SW 1271 (cell line): Measurements from ENCODE around the gene RIOK2.
"Not testable (repeated sequence)": the region's sequence is repeated elsewhere in the genome, so short reads cannot be mapped to it uniquely, and the experiment has no call there.

Experiments used
- DNase-seq, 2 experiments: peaks; one replicate each; lab custom pipeline; 2025; lab: John Stamatoyannopoulos, UW

Gene RIOK2

DNA sequence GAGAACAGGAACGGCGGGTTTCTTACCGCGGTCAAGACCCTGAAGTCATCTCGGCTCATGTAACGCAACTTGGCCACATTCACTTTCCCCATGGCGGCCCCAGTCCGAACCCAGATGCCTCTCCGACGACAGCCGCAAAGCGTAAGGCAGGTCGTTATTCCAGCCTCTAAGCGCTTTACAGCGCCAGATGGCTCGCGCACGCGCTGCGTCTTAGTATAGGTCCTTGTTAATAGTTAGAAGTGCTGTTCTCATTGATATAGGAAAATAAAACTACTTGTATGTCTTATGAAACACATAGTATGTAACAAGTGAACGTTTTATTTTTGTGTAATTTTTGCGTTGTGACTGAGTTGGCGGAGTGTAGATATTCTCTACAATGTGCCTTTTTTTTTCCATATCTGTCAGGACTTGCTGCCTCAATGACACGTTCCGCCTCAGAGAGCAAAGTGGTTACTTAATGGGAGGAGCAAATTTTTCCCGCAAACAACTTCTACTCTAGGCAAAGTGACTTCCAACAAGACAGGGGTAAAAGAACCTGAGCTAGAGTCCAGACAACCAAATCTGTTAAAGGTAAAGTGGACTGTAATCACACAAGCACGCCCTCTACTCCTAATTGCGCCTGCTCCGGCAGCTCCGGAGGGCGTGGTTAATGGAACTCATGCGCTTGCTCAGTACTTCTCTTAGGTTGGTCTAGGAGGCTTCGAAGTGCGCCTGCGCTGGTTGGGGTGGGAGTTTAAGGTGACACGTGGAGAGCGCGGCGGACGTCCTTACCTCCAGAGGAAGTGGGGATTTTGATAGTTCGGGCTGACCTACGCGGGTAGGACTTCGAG lies at the start of gene RIOK2:
TSS of gene RIOK2 (minus strand) at position 148 of the 830 bp plus-strand sequence. CDS start at position 92, 56 bp downstream.
- DNase-seq, result peak; percentile 95 to 99

DNA sequence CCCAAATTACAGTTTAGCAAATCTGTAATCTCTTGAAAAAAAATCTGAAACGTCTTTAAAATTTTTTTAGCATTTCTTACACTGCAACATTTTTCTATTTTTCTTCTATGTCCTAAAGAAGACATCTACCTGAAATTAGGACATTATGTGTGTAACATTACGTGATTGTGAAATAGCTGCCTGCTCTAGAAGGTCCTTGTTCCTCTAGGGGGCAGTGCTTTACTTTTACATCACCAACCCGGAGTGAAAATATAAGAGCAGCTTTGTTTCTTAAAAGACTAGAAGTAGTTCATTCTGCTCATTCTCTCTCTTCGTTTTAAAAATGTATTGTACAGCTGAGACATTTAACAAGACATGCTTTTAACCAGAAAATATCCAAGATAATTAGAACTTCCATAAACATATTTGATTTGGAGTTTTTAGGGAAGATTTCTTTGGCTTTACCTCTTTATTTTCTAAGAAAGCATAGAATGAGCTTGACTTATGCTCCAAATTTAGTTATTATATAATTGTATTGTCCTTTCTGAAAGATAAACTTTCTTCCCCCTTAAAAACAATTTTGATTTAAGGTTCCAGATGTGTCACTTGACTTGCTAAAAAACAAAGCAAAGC lies 48.1 kb upstream of the RIOK2 start:
- peak; percentile 34 to 88 for DNase-seq

DNA sequence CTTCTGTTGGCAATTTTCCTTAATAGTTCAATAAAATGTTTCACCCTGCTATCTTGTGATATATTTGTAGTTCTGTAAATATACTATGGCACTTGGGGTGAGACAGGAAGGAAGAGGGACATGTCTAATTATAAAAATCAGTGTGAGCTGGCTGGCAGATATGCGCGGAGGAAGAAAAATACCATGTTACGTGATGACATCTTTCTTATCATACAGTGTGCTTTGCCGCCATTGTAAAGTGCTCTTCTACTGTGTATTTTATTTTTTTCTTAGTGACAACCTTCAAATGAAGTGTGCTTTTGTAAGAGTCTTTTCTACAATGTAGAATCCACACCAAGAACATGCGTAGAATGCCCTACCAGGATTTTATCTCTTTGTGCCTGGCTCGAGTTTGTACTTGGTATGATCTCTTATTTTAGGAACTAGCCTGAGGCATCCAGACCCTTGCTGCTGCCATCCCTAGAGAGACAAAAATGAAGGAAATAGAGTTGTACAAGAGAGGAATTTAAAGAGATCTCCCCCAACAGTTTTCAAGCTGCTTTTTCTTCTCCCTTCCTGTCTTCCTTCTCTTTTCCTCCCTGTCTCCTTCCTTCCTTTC lies 46.7 kb upstream of the RIOK2 start:
- DNase-seq, result no peak

DNA sequence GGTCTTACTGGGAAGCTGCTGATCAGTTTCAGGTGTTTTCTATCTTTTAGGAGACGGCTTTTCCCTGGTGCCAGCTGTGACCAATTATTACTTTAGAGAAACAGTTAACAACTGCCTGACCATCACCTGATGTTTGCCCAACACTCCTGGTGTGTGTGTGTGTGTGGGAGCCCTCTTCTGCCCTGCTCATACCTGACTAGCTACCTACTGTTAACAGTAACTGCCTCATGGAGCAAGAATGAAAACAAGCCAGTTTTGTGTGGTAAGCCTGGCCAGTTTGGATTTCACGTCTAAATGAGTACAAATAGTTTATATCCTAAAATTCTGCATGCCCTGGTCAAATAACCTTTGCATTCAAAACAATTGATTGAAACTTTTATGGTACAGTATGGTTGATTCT lies 46.1 kb upstream of the RIOK2 start:
- DNase-seq, result no peak

DNA sequence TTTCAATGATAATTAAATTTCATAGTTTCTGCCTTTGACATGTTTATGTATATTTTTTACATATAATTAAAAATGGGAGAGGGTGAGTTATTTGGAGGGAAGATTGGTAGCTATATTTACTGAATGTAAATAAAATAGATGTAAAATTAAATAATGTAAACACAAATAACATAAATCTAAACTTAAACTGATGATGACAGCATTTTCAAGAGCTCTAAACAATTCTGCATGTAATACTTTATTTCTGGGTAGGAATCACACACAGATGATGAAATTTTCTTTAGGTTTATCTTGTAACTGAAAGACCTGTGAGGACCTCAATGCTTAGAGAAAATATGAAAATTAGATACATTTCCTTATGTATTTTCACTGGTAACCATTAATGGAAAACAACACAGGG lies 42.2 kb upstream of the RIOK2 start:
- DNase-seq, result no peak

DNA sequence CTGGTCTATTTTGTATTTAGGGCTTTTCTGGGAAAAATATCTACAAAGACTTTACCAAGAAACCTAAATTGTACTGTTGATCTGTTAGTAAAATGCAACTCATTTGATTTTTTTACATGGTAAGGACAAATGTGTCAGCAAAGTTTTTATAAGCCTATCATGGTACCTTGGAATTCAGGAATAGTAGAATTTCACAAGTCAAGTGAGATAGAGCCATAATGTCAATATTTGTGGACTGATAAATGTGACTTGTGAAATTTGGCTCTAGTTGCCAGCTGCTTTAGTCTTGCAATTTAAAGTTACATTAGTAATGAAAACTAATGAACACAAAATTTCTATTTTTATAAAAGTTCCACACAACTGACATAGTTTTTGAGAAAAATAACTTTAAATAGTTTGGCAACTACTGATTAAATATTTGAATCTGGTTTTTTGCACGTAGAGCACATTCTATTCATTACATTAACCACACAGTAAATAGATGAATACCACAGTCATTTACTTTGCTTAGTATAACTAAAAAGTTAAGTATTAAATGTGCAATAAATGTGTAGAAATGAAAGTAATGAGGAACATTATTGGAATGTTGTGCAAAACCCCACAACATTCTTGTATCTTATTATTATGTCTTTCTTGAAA lies 41.2 kb upstream of the RIOK2 start:
- DNase-seq, result no peak

DNA sequence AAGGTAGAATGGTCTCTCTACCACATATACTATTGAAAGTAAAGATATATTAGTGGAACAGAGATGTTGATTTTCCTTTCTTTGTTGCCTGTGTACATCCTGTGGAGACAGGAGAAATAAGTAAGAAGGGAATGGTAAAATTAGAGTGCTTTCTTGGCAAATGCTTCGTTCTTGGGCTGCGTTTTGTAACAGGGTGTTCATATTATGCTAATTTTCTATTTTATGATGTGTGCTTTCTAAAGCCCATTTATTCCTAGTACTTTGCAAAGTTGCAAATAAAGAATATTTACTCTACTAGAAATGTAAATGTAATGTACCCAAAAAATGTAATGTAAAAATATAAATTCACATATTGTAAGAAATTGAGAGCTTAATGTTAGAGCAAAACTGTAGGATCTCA lies 40.5 kb upstream of the RIOK2 start:
- DNase-seq, result no peak

DNA sequence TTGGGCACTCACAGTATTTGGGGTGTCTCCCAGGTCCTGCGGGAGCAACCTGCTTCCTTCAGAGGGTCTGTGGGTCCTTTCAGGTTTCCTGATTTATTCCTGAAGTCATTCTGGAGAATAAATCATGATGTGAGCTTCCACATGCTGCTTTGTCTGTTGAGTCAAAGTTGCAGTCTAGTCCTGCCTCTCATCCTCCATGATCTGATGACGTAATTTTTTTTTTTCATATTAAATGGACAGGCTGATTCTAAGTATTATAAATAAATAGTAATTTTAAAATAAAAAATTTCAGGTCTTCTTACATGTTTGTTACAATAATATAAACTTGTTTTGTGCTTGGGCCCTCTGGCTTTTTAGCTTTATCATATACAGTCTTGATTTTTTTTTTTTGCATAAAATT lies 26.3 kb upstream of the RIOK2 start:
- DNase-seq, result no peak

DNA sequence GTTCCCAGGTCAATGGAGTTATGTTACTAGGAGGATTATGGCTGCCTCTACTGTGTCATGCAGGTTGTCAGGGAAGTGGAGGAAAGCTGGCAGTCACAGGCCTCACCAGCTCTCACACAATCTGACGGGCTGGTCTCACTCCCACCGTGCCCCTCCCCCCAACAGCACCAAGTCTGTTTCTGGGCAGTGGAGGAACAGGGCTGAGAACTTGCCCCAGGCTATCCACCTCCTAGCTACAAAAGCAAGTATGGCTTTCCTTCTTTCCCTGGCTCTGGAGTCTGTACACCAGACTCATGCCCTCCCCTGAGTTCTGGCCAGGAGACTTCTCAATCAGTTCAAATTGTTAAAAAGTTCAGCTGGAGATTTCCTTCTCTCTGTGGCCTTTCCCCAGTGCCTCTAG lies 25.7 kb upstream of the RIOK2 start:
- DNase-seq, result no peak

DNA sequence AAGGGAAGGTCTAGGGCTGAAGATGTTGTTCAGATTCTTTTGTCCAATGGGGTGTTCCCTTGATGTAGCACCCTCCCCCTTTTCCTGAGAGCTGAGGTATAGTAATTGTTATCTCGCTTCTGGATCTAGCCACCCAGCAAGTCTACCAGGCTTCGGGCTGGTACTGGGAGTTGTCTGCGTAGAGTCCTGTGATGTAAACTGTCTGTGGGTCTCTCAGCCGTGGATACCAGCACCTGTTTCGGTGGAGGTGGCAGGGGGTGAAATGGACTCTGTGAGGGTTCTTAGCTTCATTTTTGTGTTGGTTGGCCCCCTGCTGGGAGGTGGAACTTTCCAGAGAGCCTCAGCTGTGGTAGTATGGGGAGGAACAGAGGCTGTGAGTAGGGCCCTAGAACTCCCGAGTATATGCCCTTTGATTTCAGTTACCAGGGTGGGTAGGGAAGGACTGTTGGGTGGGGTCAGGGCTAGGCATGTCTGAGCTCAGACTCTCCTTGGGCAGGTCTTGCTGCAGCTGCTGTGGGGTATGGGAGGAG lies 25.2 kb upstream of the RIOK2 start:
- no peak for DNase-seq

DNA sequence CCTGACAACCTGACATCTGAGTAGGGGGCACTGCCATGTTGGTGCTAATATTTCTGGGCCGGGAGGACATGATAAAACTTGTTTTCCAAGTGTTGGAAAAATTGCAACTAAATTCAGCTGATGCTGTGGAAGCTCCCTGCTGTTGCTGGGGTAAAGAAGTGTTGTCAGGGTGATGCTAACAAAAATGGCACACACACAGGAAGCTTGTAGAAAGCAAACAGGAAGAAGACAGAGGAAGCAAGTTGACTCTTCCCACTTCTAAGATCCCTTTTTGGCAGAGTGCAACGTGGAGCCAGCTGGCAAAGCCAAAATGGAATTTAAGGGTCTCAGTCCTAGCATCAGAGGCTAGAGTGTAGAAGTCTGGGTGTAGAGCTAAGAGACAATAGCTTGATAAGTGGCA lies 11.3 kb upstream of the RIOK2 start:
- no peak for DNase-seq

DNA sequence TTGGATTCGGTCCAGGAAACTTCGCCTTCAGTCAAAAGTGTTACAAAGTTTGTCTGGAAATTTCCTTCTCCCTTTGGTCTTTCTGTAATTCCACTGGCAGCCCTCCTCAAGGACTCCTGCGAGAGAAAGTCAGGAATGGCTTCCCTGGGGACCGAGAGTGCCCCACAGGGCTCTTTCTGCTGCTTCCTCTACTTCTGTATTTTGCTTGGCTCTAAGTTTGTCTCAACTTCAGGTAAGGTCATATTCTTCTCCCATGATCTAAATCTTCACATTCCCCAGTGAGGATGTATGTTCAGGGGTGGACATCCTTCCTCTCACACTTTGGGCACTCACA lies 10.3 kb upstream of the RIOK2 start:
- DNase-seq, result no peak

DNA sequence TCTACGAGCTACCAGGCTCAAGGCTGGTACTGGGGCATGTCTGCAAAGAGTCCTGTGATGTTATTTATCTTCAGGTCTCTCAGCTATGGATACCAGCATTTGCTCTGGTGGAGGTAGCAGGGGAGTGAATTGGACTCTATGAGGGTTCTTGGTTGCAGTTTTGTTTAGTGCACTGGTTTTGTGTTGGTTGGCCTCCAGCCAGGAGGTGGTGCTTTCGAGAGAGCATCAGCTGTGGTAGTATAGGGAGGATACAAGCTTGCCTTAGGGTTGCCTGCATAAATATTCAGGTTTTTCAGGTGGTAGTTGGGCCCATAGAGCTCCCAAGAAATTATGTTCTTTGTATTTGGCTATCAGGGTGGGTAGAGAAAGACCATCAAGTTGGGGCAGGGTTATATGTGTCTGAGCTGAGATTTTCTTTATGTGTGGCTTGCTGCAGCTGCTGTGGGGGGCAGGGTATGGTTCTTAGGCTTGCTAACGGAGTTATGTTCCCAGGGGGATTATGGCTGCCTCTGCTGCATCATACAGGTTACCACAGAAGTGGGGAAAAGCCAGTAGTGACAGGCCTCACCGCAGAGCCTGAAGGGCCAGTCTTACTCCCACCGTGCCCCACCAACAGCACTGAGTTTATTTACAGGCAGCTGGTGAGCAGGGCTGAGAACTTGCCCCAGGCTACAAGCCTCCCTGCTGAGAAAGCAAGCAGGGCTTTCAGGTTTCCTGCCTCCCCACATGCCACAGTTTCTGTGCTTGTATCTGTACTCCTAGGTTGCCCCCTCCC lies 9.7 kb upstream of the RIOK2 start:
- peak in 1 of 2 experiments; percentile 15 for DNase-seq

DNA sequence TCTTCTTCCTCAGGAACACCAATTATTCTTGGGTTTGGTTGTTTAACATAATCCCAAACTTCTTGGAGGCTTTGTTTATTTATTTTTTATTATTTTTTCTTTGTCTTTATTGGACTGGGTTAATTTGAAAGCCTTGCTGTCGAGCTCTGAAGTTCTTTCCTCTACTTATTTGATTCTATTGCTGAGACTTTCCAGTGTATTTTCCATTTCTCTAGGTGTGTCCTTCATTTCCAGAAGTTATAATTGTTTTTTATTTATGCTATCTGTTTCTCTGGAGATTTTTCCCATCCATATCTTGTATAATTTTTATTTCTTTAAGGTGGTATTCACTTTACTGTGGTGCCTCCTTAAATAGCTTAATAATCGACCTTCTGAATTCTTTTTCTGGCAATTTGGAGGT lies 8.8 kb upstream of the RIOK2 start:
- no peak for DNase-seq

DNA sequence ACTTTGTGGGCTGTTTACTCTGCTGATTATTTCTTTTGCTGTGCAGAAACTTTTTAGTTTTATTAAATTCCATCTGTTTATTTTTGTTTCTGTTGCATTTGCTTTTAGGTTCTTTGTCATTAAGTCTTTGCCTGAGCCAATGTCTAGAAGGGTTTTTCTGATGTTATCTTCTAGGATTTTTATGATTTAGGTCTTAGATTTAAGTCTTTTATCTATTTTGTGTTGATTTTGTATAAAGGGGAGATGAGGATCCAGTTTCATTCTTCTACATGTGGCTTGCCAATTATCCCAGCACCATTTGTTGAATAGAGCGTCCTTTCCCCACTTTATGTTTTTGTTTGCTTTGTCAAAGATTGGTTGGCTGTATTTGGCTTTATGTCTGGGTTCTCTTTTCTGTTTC lies 6.5 kb upstream of the RIOK2 start:
- not testable (repeated sequence) for DNase-seq

DNA sequence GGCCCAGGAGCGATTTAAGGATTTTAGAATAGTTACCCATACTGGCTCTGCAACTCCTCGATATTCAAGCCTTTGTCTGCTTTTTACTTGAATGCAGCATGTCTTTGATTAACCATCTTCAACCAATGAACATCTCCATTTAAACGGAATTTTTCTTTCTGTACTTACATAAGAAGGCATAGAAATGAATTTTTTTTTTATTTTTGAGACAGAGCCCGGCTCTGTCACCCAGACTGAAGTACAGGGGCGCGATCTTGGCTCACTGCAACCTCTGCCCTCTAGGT lies 825 bp upstream of the RIOK2 start:
- no peak for DNase-seq

DNA sequence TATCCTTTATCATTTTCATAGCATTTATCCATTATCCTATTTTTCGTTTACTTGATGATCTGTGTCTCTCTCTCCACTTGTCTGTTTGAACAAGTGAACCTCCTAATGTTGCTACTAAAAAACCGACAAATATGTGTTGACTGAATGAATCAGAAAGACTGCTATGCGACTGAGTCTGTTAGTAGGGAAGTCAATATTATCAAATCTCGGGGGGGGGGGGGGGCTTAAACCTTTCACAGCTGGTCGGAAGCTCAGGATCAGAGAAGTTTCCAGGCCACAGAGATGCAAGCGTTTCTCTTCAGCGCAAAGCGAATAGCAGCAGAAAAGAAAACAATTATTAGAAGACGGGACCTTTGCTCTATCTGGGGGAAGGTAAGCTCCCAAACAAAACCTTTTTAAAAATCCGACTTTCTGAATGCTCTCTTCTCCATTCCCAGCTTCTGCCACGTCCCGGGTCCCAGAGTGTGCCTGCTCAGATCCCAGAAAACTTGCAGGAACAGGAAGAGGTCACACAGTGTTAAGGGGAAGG lies 412 bp downstream of the RIOK2 start:
- DNase-seq, result no peak

DNA sequence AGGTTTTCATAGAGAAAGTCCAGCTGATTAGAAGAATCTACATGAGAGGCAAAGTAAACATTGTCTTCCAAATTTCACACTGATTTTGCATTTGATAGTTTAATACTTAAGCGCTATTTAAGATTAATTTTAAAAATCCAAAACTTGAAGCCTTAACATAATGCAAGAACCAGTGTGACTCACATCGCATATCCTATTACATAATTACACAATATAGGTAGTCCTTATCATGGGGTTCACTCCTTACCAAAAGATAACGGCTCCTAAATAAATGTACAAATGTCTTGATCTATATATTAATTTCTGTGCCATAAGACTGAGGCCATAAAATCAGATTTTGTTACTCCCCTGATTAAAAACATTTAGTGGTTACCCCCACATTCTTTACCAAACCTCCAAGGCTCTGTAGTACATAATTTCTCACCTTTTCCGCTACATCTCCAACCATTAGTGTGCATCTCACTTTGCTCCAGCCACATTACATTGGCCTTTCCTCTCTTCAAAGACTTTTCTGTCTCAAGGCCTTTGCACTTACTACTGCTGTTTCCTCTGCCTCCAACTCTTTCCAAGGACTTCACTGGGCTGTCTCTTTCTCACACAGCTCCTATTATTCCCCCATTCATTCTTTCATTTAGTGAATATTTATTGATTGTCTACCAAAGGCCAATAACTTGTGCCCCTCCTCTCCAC lies 1.0 kb downstream of the RIOK2 start:
- no peak for DNase-seq

DNA sequence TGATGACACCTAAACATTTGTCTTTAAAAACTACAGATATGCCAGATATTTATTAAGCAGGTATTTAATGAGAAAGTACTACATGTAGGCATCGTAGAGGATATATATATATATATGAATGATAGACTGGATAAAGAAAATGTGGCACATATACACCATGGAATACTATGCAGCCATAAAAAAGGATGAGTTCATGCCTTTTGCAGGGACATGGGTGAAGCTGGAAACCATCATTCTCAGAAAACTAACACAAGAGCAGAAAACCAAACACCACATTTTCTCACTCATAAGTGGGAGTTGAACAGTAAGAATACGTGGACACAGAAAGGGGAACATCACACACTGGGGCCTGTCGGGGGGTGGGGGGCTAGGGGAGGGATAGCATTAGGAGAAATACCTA lies 3.6 kb downstream of the RIOK2 start:
- DNase-seq, result not testable (repeated sequence)

DNA sequence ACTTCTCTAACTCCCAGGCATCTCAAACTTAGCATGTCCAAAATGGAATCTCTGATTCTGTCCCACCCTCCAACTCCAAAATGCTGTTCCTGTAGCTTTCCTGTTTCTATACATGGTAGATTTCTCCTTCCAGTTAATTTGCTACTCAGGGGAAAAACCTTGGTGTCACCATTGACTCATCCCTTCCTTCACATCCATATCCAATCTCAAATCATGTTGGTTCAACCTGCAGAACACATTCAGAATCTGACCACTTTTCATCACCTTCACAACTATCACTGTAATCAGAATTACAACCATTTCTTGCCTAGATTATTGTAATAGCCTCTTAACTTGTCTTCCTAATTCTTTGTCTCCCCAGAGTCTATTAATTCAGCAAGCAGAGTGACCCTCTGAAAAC lies 10.8 kb downstream of the RIOK2 start:
- no peak for DNase-seq

DNA sequence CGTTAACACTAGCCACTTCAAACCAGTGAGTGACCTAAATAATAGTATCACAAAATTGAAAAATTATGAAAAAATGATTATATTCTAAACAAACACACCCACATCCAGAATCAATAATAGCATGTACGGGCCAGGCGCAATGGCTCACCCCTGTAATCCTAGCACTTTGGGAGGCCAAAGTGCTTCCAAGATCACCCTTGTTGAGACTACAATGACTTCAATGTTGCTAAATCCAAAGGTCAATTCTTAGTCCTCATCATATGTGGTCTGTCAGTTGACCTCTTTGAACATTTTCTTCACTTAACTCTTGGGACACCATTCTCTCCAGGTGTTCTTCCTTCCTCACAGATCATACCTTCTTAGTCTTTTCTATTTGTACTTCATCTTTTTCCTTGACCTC lies 11.3 kb downstream of the RIOK2 start:
- no peak for DNase-seq
